Neuron (in vitro differentiated cells): ENCODE results near the gene FAM20B.

Experiments
- H2AFZ ChIP-seq: one replicate; pipeline ENCODE4 v1.6.1; 2013; ENCODE audit warnings: low read depth, mild to moderate bottlenecking, inconsistent platforms, low read length, moderate library complexity
- H3K27me3 ChIP-seq: one replicate; pipeline ENCODE4 v1.6.1; 2013; ENCODE audit warnings: low read length; ENCODE audit not compliant: insufficient read depth
- H3K36me3 ChIP-seq: one replicate; pipeline ENCODE4 v1.6.1; 2013; ENCODE audit warnings: low read length; ENCODE audit not compliant: insufficient read depth
- H3K4me1 ChIP-seq: one replicate; pipeline ENCODE4 v1.6.1; 2013; ENCODE audit warnings: low read length; ENCODE audit not compliant: insufficient read depth
- H3K4me3 ChIP-seq: 2 replicates; pipeline ENCODE4 v1.5.1; 2013; ENCODE audit warnings: mild to moderate bottlenecking, low read length, moderate library complexity
- H3K9me3 ChIP-seq: one replicate; pipeline ENCODE4 v1.6.1; 2013; ENCODE audit warnings: low read length

FAM20B gene

GRCh38 chr1:179046808-179047635 lies 21.3 kb downstream of the FAM20B start:
- Histone ChIP-seq H3K27me3 (no peaks in the 10 kb centered on the region), H3K9me3 (peaks cover 8% of the 10 kb centered on the region), H3K4me1 (no peaks in the 10 kb centered on the region), H3K4me3 (no peak overlapping the region), H2AFZ (no peak overlapping the region), H3K36me3 (peaks cover 4% of the 10 kb centered on the region)

- H3K27me3 ChIP-seq, result no peaks in the 10 kb centered on the region
- no peak overlapping the region for H3K4me3 ChIP-seq
- H2AFZ ChIP-seq, result no peak overlapping the region
- H3K36me3 ChIP-seq, result peaks cover 4% of the 10 kb centered on the region
- no peaks in the 10 kb centered on the region for H3K4me1 ChIP-seq
- H3K9me3 ChIP-seq, result peaks cover 6% of the 10 kb centered on the region
These were observed 21.9 kb downstream of the FAM20B start for GRCh38 chr1:179047636-179047997.

DNA sequence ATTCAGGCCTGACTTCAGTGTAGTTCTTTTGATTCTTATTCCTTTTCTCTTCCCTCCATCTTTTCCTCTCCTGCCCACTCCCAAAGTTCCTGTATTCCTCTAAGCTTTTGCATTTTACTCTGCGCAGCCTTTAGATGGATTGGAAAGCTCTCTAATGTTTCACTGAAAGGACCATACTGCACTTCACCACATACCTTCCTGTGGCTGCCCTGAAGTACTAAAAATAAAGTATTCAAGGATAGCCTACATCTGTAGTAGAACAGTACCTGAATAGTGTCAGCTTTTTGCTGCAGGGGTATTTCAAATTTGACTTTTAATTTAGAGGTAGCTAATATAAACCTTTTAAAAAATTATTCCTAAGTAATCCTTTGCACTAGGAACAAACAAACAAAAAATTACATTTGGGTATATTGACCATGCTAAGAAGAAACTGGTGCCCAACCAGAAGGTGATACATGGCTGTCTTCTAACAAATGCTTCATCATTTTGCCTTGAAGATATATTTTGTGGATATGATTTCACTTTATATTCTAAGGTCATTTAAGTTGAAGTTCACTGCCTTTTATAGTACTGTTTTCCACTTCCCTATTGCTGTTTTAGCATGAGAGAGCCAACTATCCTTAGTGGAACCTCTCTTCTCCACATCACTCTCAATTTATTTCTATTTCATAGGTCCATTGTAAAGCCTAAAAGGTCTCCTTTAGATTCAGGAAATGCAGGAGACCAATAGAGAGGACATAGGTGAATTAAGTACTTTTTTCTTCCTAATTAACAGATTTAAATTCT lies 22.8 kb downstream of the FAM20B start:
- Histone ChIP-seq H3K27me3 (no peaks in the 10 kb centered on the region), H3K9me3 (peaks cover 5% of the 10 kb centered on the region), H3K4me1 (no peaks in the 10 kb centered on the region), H2AFZ (no peak overlapping the region), H3K36me3 (peaks cover 4% of the 10 kb centered on the region), H3K4me3 (no peak overlapping the region)

DNA sequence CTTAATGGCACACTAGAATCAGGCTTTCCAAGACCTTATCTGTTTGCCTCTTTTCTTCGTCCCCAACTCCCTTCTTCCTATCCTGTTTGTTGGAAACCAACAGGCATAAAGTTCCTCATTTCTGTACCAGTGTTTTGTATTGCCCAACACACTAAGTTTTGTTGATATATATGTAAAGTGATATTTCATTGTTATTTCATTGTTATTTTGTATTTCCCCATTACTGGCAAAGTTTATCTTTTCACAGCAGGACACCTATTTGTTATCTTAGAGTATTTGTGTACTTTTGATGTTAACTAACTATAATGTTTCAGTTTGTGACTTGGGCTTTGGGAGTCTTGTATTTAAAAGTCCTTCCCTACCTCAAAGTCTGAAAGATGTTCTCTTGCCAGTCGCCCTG lies 27.1 kb downstream of the FAM20B start:
- H3K4me3 ChIP-seq, result no peak overlapping the region
- H3K27me3 ChIP-seq, result no peaks in the 10 kb centered on the region
- no peaks in the 10 kb centered on the region for H3K4me1 ChIP-seq
- peaks cover 8% of the 10 kb centered on the region for H3K9me3 ChIP-seq
- H2AFZ ChIP-seq, result no peak overlapping the region
- H3K36me3 ChIP-seq, result peaks cover 27% of the 10 kb centered on the region

DNA sequence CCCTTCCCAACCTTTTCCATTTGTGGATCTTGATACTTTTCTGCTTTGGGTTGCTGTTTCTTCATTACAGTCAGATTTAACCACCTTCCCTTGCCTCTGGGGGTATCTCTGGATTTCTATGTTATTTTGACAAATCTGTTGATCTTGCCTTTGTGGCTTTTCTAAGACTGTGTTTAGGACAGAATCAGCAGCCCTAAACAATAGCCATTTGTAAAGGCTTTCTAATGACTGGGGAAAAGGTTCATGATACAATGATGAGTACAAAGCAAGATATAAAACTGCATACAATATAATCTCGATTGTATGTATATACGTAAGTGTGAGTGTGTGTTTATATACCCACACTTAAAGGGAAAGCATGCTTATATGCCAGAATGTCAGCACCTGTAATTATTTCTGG lies 27.8 kb downstream of the FAM20B start:
- Histone ChIP-seq H3K9me3 (peaks cover 8% of the 10 kb centered on the region), H3K4me1 (no peaks in the 10 kb centered on the region), H3K36me3 (peaks cover 27% of the 10 kb centered on the region), H2AFZ (no peak overlapping the region), H3K4me3 (no peak overlapping the region), H3K27me3 (no peaks in the 10 kb centered on the region)

GRCh38 chr1:179055937-179056336 lies 30.2 kb downstream of the FAM20B start:
- peaks cover 34% of the 10 kb centered on the region for H3K36me3 ChIP-seq
- no peak overlapping the region for H2AFZ ChIP-seq
- no peaks in the 10 kb centered on the region for H3K4me1 ChIP-seq
- H3K27me3 ChIP-seq, result no peaks in the 10 kb centered on the region
- peaks cover 8% of the 10 kb centered on the region for H3K9me3 ChIP-seq
- no peak overlapping the region for H3K4me3 ChIP-seq

GRCh38 chr1:179058487-179059483 lies 33.1 kb downstream of the FAM20B start:
- Histone ChIP-seq H3K36me3 (peaks cover 40% of the 10 kb centered on the region), H3K4me3 (no peak overlapping the region), H3K27me3 (no peaks in the 10 kb centered on the region), H3K9me3 (peaks cover 8% of the 10 kb centered on the region), H3K4me1 (no peaks in the 10 kb centered on the region), H2AFZ (no peak overlapping the region)

DNA sequence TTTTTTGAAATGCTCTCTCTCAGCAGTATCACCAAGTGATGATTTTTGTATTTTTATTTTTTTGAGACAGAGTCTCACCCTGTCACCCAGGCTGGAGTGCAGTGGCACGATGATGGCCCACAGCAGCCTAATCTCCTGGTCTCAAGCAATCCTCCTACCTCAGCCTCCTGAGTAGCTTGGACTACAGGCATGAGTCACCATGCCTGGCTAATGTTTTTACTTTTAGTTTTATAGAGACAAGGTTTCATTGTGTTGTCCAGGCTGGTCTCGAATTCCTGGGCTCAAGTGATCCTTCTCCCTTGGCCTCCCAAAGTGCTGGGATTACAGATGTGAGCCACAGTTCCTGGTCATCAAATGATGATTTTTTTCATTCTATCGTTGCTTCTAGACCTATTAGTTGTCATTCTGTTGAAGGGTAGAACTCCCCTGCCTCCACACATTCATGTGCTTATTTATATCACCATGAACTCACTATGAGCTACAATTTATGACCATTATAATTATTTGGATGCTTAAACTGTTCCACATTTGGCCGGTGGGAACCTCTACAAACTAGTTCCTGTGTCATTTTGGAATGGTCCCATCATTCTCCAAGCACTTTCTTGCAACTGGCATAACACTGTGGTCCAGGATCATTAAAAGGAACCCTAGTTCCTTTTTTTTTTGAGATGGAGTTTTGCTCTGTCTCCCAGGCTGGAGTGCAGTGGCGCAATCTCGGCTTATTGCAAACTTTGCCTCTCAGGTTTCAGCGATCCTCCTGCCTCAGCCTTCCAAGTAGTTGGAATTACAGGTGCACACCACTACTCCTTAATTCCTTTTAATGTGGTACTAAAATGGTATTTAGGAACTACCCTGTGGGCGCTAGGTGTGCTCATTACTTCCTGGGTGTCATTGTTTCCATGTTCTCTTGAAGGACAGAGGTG lies 35.9 kb downstream of the FAM20B start:
- Histone ChIP-seq H3K4me3 (no peak overlapping the region), H2AFZ (no peak overlapping the region), H3K4me1 (no peaks in the 10 kb centered on the region), H3K36me3 (peaks cover 41% of the 10 kb centered on the region), H3K9me3 (peaks cover under 1% of the 10 kb centered on the region), H3K27me3 (no peaks in the 10 kb centered on the region)

- H3K4me1 ChIP-seq, result no peaks in the 10 kb centered on the region
- H3K36me3 ChIP-seq, result peaks cover 50% of the 10 kb centered on the region
- no peak overlapping the region for H3K4me3 ChIP-seq
These were observed 40.8 kb downstream of the FAM20B start for GRCh38 chr1:179066471-179066870.

GRCh38 chr1:179077396-179077795 lies 51.7 kb downstream of the FAM20B start:
- Histone ChIP-seq H3K4me3 (no peak overlapping the region), H3K4me1 (peaks cover 8% of the 10 kb centered on the region), H3K9me3 (no peaks in the 10 kb centered on the region)

More at GRCh38 chr1:179066471-179066870, 40.8 kb downstream of the FAM20B start:
- Histone ChIP-seq H3K27me3 (no peaks in the 10 kb centered on the region), H3K9me3 (no peaks in the 10 kb centered on the region), H2AFZ (no peak overlapping the region)

GRCh38 chr1:179079113-179079761 lies 53.5 kb downstream of the FAM20B start:
- no peaks in the 10 kb centered on the region for H3K27me3 ChIP-seq
- H2AFZ ChIP-seq, result no peak overlapping the region
- peaks cover 13% of the 10 kb centered on the region for H3K4me1 ChIP-seq
- no peak overlapping the region for H3K4me3 ChIP-seq
- H3K36me3 ChIP-seq, result peaks cover 2% of the 10 kb centered on the region
- no peaks in the 10 kb centered on the region for H3K9me3 ChIP-seq

More at GRCh38 chr1:179077396-179077795, 51.7 kb downstream of the FAM20B start:
- peaks cover 9% of the 10 kb centered on the region for H3K36me3 ChIP-seq
- no peak overlapping the region for H2AFZ ChIP-seq
- H3K27me3 ChIP-seq, result no peaks in the 10 kb centered on the region
